Right hindlimb (tissue), 1 donor: ENCODE results near the gene KLC1.

Experiments used
- DNase-seq: peaks from one replicate; pipeline ENCODE4 v3.0.0-alpha.2; 2018

Gene KLC1

DNA sequence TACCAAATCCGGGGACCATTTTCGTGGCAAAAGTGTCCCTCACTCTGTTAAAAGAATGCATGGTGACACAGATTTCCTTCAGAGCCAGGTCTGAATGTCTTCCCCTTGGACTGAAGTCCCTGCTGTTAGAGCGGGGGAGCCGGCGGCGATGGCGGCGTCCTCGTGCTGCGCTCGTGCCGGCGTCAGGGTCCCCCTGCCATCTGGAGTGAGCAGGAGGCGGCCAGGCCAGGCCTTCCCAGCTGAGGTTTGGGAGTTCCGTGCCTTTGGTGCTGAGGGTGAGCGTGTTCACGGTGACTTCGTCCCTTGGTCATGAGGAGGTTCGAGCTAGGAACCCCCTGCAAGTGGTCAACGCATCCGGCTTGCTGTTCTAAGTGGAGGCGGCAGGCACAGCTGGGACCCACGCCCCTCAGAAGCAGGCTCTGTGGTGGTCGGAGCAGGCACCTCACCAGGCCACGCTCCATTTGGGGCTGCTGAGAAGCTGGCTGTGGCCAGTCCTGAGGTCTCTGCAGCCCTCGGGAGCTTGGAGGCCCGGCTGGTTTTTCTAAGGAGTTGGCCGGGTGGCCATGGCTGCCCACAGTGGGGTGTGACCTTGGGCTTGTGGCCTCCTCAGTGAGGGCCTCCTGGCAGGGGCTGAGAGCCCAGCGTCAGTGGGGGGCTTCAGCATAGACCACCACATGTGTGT is 96.1 kb downstream of the KLC1 start:
- DNase-seq = no peak

DNA sequence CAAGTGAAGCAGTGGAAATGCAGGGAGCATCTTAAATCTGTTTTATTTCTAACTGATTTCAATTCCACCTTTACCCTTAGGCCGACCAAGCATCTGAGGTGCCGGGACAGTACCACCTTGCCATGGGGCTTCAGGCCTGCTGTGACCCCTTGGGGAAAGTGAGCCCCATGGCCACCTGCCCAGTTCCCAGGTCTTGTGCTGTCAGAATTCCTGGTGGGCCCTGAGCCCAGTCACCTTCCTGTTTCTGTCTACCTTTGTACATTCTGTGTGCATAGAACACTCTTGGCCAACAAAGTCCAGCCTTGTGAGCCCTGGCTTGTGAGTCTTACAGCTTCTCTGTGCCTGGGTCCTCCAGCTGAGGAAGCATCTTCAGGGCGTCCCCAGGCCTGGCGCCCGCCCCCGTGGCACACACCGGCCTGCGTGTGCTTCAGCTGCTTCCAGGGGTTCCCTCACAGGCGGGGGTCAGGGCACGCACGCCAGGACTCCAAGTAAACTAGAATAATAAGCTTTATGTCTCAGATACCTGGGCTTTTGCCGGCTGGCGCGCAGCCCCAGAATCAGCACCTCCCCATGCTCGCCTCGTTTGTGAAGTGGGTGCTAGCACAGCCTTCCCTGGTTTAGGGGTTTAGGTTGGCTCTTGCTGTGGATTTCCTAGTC is 96.9 kb downstream of the KLC1 start:
- no peak for DNase-seq

DNA sequence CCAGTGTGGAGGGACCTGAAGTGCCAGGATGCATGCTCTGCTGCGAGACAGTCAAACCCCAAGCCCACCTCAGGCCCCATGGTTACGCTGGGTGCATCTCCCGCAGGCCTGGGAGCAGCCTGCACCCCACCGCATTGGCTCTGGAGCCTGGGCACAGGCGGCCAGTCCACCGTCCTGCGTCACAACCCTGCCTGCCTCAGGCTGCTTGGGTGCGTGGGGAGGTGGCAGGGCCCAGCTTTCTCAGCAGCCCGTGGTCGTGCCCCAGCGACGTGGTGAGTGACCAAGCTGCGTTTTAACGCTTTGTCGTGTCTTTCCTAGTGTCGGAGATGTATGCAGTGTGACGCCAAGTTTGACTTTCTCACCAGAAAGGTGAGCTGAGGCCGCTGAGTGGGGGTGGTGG is 97.5 kb downstream of the KLC1 start:
- no peak for DNase-seq

DNA sequence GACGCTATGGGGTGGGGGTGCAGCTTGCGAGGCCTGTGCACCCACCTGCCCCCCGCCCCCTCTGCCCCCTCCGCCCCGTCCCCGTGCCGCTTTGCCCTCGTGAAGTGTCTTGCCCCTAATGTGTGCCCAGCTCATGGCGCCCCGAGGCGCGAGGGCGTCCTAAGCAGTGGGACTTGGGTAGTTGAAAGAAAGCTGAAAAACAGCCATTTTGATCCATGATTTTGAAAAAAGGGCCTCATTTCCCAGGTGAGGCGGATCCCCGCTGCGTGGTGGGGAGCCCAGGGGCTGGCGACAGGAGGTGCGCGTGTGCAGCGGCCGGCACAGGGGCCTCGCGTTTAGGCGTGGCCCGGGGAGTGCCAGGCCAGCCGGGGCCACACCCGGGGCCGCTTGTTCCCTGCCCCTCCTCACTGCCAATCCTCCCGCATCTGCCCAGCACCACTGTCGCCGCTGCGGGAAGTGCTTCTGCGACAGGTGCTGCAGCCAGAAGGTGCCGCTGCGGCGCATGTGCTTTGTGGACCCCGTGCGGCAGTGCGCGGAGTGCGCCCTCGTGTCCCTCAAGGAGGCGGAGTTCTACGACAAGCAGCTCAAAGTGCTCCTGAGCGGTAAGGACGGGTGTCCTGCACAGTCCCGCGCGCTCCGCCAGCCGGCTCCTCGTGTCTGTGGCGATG is 98.4 kb downstream of the KLC1 start:
- no peak for DNase-seq

DNA sequence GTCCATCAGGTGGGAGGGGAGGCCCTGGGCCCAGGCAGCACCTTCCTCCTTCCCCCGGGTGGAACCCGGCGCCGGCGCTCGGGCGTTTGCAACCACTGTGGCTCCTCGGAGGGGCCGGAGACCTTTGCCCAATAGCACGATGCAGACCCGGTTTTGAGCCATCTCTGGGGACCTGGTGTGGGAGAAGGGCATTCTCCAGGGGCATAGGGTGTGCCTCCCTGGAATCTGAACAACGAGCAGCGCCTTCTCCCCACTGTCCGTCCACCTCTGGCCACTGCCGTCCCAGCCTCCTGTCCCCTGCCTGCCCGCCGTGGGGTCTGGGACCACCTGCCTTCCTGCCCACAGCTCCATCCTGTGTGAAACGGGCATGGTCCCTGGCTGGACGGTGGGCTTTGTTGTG is 99.1 kb downstream of the KLC1 start:
- no peak for DNase-seq

DNA sequence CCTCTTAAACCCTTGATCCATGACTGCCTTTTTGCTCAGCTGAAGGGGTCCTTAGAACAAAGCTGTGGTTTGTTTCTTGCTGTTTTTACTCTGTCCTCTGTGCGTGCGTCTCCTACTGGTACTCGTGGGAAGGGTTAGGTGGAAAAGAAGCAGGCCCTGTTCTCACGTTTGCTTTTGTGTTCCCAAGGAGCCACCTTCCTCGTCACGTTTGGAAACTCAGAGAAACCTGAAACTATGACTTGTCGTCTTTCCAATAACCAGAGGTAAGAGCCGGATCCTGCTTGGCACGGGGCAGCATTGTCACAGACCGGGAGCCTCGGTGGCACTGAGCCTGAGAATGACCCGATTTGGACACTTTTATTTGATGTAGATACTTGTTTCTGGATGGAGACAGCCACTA is 99.7 kb downstream of the KLC1 start:
- DNase-seq = no peak

DNA sequence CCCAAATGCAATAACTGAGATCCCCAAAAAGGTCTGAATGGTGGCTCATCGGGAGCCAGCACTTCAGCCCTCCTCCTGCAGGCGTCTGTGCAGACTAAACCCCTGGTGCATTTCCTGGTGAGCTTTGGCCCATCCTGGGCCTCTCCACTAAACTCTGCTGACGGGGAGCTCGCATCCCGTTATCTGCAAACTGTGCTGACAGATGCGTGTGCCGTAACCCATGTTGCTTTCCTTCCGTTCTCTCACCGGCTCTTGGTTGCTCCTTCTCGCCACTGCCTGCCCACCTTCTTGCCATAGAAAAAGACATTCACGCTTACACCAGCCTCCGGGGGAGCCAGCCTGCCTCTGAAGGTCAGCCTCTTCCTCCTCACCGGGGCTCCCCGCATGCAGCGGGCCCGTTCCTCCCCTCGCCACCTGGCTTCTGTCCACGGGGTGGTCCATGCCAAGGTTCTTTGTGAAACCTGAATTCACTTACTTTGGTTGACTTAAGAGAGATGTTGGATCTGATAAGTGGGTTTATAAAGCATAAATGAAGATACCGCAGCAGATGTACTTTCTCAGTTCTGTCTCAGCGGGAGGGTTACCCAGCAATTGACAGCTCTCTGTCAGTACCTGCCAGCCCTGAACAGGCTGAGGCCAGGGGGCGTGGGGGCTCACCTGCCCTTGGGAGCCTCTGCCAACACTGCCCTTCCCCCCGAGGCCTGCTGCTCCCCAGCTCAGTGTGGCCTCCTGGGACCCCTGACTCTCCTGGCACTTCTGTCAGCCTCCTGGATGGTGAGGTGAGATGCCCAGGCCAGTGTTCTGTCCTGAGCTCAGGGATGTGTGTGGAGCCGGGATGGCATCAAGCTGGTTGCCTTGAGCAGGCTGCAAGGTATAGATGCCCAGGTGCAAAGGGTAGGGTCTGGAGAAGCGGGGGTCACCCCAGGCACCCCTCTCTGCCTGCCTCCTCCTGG is 100.8 kb downstream of the KLC1 start:
- no peak for DNase-seq

DNA sequence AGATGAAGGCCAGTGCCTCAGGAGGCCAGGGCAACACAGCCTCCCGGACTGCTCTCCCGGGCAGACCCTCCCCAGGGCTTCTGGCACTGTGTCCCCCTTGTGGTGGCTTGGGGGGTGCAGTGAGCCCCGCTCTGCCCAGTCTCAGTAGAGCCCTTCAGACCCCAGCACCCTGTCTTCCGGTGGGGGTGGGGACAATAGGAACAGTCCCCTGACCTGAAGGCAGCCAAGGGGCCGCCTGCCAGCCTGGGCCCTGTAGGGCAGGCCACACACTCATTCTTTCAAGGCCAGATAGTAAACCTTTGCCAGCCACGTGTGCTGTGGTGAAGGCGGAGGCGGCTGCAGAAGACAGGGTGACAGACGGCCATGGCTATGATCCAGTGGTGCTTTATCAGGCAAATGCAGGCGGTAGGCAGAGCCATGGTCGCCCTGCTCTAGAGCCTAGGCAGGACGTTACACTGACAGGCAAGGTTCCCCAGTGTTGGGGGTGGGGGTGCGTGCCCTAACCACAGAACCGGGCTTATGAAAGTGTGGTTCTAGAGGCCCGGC is 101.6 kb downstream of the KLC1 start:
- no peak for DNase-seq

DNA sequence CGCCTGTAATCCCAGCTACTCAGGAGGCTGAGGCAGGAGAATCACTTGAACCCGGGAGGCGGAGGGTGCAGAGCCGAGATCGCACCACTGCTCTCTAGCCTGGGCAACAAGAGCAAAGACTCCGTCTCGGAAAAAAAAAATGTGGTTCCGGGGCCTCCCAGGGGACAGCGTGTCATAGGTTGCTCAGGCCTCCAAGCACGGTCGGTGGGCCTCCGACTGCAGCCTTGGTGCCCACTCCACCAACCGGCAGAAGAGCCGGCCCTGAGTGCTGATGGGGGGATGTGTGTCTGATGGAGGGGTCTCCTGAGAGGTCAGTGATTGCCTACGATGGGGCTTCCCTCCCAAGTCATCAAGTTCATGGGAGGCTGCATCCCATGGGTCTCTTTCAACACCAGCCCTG is 102.5 kb downstream of the KLC1 start:
- DNase-seq = no peak

DNA sequence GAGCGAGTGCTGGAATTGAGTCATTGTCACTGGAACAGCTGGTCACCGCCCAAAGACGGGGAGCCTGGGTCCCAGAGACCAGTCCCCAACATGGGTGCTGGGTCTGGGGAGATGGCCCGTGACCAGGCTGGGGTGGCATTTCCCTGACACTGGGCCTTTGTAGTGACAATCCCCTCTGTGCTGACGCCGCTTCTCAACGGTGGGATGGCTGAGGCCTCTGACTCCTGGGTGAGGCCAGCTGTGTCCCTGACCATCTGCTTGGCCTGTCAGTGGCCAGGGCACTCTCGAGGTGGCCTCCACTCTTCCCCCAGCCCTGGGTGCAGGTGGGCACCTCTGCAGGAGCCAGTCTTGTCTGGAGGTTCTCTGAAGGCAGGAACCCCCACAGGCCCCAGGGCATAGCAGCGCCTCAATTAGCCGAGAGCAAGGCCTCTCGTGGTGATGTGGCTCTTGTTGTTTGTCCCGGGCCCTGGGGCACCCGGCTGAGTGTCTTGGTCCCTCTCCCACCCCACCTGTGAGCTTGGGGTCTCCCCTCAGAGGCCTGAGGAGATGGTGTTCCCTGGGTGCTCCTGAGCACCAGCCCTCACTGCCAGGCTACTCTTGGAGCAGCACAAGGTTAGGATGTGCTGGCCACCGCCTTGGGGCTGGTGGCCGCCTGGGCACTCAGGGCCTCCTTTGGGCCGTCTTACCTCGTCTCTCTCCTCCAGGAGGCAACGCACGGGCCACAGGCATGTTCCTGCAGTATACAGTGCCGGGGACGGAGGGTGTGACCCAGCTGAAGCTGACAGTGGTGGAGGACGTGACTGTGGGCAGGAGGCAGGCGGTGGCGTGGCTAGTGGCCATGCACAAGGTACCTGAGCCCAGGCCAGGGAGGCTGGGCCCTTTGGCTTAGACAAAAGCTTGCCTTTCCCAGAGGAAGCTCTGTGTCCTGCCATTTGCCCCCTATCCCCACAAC is 103.2 kb downstream of the KLC1 start:
- DNase-seq = no peak

DNA sequence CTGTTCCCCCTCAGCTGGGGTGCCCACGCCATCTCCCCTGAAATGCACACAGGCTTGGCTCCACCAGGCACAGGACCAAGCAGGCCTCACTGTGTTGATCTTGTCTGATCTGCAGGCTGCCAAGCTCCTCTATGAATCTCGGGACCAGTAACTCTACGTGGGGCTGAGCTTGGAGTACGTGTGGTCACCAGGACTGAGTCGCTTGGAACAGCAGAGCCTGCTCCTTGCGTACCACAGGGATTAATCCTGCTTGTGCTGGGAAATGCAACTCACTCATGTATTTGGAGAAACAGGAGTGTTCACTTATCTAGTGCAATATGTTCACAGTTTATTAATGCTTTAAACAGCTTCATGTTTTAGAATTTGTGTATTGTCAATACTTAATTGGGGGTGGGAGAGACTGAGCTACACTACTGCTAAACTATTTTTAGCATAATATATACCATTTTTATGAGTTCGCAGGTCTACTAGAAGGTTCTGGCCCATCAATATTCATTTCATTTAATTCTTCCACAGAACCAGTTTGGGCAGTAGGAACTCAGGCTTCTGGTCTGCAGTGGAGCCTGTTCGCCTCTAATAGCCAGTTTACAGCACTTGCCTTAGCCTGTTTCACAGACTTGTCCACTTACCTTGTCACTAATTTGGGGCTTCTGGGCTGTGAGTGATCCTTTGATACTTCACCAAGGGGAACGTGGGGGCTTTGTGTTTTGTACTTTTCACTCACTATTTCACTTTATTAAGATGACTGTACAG is 104.0 kb downstream of the KLC1 start:
- no peak for DNase-seq

DNA sequence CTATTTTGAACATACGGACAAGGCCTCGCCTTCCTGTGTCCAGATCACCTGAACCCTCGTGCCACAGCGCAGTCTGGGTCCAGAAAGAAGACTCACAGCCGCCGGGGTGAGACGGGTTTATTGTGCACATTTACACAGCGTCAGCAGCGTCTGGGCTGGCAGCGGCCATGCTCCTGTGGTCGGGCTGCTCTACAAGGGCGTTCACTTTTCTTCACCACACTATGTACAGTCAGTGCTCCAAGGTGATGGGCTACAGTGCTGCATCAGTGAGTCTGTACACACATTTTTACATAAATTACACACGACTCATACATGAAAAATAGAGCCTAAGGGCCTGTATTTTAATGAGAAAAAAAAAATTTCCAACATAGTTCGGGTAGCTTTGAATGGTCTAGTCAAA is 104.6 kb downstream of the KLC1 start:
- no peak for DNase-seq

DNA sequence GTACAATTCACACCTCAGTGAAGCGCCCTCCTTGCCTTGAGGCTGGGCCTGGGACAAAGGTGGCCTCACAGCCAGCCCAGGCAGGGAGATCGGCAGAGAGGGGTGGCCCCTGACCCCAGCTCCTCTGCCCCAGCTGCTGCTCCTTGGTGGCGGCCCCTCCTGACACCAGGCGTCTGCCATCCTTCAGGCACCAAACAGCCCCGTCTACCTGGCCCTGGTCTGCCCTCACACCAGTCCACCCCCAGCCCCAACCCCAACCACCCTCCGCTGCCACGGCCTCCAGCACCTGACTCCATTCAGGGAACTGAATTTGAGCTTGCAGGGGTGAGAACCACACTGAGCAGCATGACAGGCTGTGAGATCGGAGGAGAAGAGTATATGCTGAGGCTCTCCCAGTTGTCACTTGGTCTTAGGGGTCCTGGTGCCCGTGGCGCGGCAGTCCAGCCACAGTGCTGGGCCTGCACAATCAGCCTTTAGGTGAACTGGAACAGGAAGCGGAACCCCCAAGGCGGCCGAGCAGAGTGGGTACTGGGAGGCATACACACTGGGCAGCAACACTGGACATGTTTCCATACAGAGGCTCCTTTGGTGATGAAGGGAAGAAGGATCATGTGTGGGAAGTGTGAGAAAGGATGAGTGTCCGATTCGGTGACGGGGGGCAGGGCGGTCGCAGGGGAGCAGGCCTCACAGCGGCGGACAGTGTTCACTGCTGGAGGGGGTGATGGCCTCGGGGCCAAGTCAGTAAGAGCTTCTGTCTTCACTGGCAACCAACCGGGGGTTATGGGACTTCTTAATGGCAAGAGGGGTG is 105.3 kb downstream of the KLC1 start:
- no peak for DNase-seq

DNA sequence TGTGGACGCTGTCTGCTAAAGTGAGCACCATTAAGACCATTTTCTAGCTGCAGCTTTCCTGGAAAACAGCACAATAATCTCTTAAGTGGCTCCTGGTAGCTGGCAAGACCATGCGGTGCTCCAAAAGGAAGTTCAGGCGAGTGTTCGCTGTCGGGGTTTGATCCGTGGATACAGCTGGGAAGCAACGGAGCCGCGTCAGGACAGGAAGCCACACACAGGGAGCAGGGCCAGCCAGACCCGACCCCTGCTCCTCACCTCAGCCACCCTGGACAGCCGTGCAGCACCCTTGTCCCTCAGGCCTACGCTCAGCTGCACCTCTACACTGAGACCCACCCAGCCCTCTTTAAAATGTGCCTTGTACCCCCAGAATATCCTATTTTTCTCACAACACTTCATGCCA is 106.0 kb downstream of the KLC1 start:
- no peak for DNase-seq

DNA sequence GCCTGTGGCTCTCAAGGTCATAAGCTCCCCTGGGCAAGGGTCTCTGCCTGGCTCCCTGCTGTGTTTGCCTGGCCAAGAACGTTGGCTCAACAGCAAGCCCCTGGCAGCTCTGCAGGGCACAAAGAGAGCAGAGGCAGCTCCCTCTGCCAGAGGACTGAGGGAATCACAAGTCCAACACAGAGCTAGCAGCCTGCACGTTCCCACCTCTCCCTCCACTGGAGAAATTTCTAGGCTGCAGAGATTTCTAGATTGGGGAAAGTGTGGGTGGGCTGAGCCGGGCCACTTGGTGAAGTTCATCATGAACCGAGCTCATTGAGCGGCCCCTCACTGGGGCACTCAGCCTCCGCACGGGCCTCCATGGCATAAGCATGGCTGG is 106.4 kb downstream of the KLC1 start:
- no peak for DNase-seq

DNA sequence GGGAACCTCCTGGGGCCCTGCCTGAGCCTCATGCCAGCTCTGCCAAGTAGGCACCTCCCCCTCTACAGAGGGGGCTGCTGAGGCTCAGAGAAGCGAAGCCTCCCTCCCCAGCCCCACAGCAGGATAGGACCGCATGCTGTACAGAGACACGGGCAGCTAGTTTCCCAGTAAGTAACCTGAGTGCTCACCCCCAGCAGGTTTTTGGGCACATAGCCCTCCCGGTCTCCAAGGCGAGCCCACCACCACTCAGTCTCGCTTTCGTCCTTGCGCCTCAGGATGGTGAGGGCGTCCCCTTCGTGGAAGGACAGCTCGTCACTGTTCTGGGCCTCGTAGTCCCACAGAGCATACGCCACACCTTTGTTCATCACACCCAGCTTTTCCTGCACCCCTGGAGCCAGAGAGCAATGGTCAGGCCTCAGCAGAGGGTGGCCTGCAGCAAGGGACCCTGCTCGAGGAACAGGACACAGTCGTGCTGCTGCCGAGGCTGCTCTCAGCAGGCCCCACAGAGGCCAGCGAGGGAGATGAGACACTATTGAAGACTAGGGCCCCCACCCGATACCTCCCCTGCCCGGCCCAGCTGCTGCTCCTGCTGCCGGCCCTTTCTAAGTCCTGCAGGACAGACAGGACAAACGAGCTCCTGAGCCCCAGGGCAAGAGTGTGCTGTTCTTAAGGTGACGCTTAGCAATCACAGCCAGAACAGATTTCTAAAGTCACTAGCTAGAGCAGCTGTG is 107.0 kb downstream of the KLC1 start:
- no peak for DNase-seq

DNA sequence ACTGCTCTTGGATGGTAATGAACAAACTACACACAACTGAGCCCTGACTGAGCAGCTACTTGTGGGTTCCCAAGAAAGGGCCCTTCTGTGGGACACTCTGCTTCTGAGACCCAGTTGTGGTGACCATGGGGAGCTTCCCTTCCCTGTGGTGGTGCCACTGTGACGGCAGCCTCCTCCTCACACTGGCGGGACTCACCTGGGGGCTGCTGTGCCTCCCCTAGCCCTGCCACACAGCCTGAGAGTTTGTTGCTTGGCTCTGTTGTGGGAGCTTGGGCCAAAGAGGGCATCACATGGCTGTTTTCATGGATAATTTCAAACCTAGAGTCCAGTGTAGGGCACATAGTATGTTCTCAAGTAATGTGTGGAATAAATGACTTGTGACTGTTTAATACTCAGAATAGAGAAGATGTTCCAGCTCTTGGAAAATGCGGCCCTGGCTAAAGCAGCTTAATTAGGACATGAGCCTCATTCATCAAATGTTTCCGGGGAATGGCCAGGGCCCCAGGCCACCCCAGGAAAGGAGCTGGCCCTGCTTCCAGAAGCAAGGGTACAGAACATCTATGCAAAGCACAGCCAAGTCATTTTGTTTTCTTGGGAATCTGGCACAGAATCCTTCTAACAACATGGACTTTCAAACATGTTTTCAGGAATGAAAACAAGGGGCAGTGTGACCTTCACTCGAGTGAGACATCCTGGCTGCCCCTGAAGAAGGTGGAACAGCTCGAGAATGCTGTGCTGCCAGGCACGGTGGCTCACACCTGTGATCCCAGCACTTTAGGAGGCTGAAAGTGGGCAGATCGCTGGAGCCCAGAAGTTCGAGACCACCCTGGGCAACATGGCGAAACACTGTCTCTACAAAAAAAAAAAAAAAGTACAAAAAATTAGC is 107.8 kb downstream of the KLC1 start:
- no peak for DNase-seq

DNA sequence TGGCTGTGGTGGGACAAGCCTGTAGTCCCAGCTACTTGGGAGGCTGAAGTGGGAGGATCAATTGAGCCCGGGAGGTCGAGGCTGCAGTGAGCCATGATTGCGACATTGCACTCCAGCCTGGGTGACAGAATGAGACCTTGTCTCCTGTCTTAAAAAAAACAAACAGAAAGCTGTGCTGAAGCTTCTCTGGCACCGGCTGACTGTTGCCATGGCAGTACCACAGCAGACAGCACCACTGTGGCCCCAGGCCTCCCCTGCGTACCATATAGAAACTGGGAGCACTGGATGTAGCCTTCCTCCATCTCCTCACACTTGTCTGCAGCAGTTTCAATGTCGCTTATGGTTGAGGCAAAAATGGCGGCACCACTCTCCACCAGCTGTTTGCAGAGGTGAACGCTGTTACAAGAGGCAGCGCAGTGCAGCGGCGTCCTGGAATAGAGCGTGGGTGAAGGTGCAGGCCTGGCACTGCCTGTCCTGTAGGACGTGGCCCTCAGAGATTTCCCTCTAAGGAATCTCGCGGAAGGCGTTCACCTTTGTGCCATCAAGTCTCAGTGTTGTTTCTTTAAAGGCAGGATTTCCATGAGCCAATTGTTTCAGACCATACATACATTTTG is 108.5 kb downstream of the KLC1 start:
- DNase-seq = no peak
